OCI-LY3 (cell line): Measurements from ENCODE around the gene MT1A.

ENCODE experiments used
- CTCF ChIP-seq: fragments of 200-600, 300-600 bp; sonication (generic); IDR thresholded peaks from 2 replicates; pipeline ENCODE4 v1.5.1; 2014; ENCODE audit warnings: antibody characterized with exemption, low read length, low read depth
- EZH2phosphoT487 ChIP-seq: fragments of 200-600 bp; shearing (Covaris generic); IDR thresholded peaks from 2 replicates; pipeline ENCODE4 v1.6.1; 2018; ENCODE audit warnings: antibody characterized with exemption, mixed run types, low read depth

- TF ChIP-seq EZH2phosphoT487 (no peak), CTCF (no peak)
Measured at GRCh38 chr16:56658327-56658875, 19.9 kb downstream of the MT1A start.
